Ishikawa (cell line): Measurements from ENCODE around the gene SMIM9.

Source experiments
- CEBPB ChIP-seq: IDR thresholded peaks from 2 replicates; pipeline ENCODE4 v1.6.1; 2012
- CREB1 ChIP-seq: IDR thresholded peaks from 2 replicates; pipeline ENCODE4 v1.6.1; 2012; ENCODE audit warnings: low read depth
- EGR1 ChIP-seq: IDR thresholded peaks from 2 replicates; pipeline ENCODE4 v1.6.1; 2012
- EP300 ChIP-seq: IDR thresholded peaks from 2 replicates; pipeline ENCODE4 v1.6.1; 2012; ENCODE audit warnings: borderline replicate concordance
- FOXM1 ChIP-seq: IDR thresholded peaks from 2 replicates; pipeline ENCODE4 v1.6.1; 2012; ENCODE audit warnings: low read depth, borderline replicate concordance
- NFIC ChIP-seq: IDR thresholded peaks from 2 replicates; pipeline ENCODE4 v1.6.1; 2012
- RAD21 ChIP-seq: IDR thresholded peaks from 2 replicates; pipeline ENCODE4 v1.6.1; 2012; ENCODE audit warnings: low read depth
- TAF1 ChIP-seq: IDR thresholded peaks from 2 replicates; pipeline ENCODE4 v1.6.1; 2012; ENCODE audit warnings: low read depth, mild to moderate bottlenecking
- TCF12 ChIP-seq: IDR thresholded peaks from 2 replicates; pipeline ENCODE4 v1.6.1; 2012; ENCODE audit warnings: low read depth
- TEAD4 ChIP-seq: IDR thresholded peaks from 2 replicates; pipeline ENCODE4 v1.6.1; 2012
- USF1 ChIP-seq: IDR thresholded peaks from 2 replicates; pipeline ENCODE4 v1.6.1; 2012
- YY1 ChIP-seq: IDR thresholded peaks from 2 replicates; pipeline ENCODE4 v1.6.1; 2012; ENCODE audit warnings: low read depth
- ZBTB7A ChIP-seq: IDR thresholded peaks from 2 replicates; pipeline ENCODE4 v1.6.1; 2012; ENCODE audit warnings: low read depth
- TF ChIP-seq, protein P1 (sequence below): IDR thresholded peaks from 2 replicates; pipeline ENCODE4 v1.6.1; 2012
- TF ChIP-seq, protein P2 (sequence below): IDR thresholded peaks from 2 replicates; pipeline ENCODE4 v1.6.1; 2012; ENCODE audit warnings: low read depth, mild to moderate bottlenecking

Gene SMIM9

GRCh38 chrX:154799556-154800348, 34.7 kb downstream of the SMIM9 start:
- TF ChIP-seq FOXM1 (no peak), ZBTB7A (no peak), NFIC (no peak), CREB1 (no peak), CEBPB (no peak), TAF1 (no peak), USF1 (no peak), YY1 (no peak), EGR1 (no peak), RAD21 (no peak), TEAD4 (no peak), TCF12 (no peak), EP300 (no peak)
- TF ChIP-seq, protein P1, sequence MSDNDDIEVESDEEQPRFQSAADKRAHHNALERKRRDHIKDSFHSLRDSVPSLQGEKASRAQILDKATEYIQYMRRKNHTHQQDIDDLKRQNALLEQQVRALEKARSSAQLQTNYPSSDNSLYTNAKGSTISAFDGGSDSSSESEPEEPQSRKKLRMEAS: no peak

GRCh38 chrX:154797006-154797405, 37.5 kb downstream of the SMIM9 start:
- TF ChIP-seq, protein P1: no peak
- no peak for TF ChIP-seq FOXM1
- TF ChIP-seq, protein P2, sequence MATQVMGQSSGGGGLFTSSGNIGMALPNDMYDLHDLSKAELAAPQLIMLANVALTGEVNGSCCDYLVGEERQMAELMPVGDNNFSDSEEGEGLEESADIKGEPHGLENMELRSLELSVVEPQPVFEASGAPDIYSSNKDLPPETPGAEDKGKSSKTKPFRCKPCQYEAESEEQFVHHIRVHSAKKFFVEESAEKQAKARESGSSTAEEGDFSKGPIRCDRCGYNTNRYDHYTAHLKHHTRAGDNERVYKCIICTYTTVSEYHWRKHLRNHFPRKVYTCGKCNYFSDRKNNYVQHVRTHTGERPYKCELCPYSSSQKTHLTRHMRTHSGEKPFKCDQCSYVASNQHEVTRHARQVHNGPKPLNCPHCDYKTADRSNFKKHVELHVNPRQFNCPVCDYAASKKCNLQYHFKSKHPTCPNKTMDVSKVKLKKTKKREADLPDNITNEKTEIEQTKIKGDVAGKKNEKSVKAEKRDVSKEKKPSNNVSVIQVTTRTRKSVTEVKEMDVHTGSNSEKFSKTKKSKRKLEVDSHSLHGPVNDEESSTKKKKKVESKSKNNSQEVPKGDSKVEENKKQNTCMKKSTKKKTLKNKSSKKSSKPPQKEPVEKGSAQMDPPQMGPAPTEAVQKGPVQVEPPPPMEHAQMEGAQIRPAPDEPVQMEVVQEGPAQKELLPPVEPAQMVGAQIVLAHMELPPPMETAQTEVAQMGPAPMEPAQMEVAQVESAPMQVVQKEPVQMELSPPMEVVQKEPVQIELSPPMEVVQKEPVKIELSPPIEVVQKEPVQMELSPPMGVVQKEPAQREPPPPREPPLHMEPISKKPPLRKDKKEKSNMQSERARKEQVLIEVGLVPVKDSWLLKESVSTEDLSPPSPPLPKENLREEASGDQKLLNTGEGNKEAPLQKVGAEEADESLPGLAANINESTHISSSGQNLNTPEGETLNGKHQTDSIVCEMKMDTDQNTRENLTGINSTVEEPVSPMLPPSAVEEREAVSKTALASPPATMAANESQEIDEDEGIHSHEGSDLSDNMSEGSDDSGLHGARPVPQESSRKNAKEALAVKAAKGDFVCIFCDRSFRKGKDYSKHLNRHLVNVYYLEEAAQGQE: no peak
- no peak for TF ChIP-seq TEAD4
- no peak for TF ChIP-seq TCF12
- TF ChIP-seq NFIC: no peak
- TF ChIP-seq EGR1: no peak
- no peak for TF ChIP-seq USF1
- TF ChIP-seq EP300: no peak
- no peak for TF ChIP-seq ZBTB7A
- TF ChIP-seq YY1: no peak

DNA sequence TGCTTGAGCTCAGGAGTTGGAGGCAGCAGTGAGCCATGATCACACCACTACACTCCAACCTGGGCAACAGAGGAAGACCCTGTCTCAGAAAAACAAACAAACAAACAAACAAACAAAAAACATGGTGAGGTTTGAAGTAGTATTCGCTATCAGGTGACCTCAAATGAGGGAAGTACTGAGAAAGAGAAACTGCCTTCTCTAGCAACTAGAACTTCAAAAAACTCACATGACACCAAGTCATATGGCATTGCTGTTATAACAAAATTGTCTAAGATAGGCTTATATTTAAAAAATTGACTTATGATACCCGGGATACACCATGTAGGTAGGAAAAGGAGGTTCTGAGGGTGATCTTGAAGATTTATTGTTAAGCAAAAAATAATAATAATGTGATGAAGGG, 39.4 kb downstream of the SMIM9 start:
- no peak for TF ChIP-seq EP300
- TF ChIP-seq TCF12: no peak

- TF ChIP-seq CEBPB: no peak
- TF ChIP-seq RAD21: no peak
- TF ChIP-seq, protein P2: no peak
Measured at GRCh38 chrX:154793084-154793795, 41.2 kb downstream of the SMIM9 start.

- TF ChIP-seq USF1: no peak
- TF ChIP-seq TEAD4: no peak
- TF ChIP-seq, protein P2: no peak
- TF ChIP-seq YY1: no peak
- no peak for TF ChIP-seq EP300
- no peak for TF ChIP-seq FOXM1
- TF ChIP-seq RAD21: no peak
- TF ChIP-seq TCF12: no peak
- no peak for TF ChIP-seq CEBPB
- TF ChIP-seq EGR1: no peak
- TF ChIP-seq ZBTB7A: no peak
- no peak for TF ChIP-seq NFIC
- TF ChIP-seq, protein P1: no peak
- no peak for TF ChIP-seq CREB1
- TF ChIP-seq TAF1: no peak
Measured at GRCh38 chrX:154791939-154792338, 42.5 kb downstream of the SMIM9 start.
